22Rv1 (cell line): Measurements from ENCODE around the gene TRIM37.

Experiments
- H3K27ac ChIP-seq: fragments of 450-650 bp; 2 replicates; pipeline ENCODE4 v1.5.1; 2017
- ZFX ChIP-seq: fragments of 450-650 bp; IDR thresholded peaks from 2 replicates; pipeline ENCODE4 v1.6.1; 2017; ENCODE audit warnings: antibody characterized with exemption, borderline replicate concordance
- TF ChIP-seq, protein P1 (sequence below): fragments of 450-650 bp; IDR thresholded peaks from 2 replicates; pipeline ENCODE4 v1.5.1; 2017; ENCODE audit warnings: mild to moderate bottlenecking

The TRIM37 gene

DNA sequence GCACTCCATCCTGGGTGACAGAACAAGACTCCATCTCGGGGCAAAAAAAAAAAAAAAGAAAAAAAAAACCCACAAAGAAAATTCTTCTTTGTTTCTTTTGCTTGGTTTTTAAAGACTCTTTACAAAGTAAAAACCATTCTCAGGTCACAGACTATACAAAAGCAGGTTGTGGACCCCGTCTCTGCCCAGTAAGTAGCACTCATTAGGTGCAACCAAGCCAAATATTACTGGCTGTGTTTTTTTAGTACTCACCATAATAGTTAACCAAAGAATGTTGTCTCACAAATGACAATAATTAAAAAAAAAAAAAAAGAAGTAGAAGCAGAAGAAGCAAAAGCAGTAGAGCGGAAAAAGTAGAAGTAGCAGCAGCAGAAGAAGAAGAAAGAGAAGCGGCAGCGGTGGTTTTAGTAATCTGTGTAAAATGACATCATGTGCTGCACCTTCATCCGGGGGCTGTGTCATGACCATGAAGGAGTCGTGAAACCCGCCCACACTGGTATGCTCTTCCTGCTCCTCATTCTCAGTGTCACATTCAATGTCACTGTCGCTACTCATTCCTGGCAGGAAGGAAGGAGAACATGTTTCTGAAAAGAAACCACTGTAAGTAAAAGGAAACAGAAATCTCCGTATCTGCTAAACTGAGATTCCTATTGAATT, 105.4 kb downstream of the TRIM37 start:
- TF ChIP-seq, protein P1, sequence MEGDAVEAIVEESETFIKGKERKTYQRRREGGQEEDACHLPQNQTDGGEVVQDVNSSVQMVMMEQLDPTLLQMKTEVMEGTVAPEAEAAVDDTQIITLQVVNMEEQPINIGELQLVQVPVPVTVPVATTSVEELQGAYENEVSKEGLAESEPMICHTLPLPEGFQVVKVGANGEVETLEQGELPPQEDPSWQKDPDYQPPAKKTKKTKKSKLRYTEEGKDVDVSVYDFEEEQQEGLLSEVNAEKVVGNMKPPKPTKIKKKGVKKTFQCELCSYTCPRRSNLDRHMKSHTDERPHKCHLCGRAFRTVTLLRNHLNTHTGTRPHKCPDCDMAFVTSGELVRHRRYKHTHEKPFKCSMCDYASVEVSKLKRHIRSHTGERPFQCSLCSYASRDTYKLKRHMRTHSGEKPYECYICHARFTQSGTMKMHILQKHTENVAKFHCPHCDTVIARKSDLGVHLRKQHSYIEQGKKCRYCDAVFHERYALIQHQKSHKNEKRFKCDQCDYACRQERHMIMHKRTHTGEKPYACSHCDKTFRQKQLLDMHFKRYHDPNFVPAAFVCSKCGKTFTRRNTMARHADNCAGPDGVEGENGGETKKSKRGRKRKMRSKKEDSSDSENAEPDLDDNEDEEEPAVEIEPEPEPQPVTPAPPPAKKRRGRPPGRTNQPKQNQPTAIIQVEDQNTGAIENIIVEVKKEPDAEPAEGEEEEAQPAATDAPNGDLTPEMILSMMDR = no peak
- TF ChIP-seq ZFX = no peak
- H3K27ac ChIP-seq = no peak overlapping the region

DNA sequence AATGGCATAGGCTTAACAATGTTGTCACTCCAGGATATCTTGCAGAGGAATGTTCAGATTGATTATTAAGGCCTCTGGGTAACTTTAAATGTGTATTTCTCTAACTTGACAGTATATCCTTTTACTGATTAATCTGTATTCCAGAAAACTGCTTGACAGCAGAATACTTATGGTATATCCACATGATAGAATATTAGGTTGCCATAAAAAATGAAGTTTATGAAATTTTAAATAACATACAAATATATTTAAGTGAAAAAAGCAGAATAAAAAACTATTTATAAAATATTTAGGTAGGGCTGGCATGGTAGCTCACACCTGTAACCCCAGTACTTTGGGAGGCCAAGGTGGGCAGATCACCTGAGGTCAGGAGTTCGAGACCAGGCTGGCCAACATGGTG, 106.7 kb downstream of the TRIM37 start:
- H3K27ac ChIP-seq = no peak overlapping the region
- no peak for TF ChIP-seq ZFX
- TF ChIP-seq, protein P1 = no peak

DNA sequence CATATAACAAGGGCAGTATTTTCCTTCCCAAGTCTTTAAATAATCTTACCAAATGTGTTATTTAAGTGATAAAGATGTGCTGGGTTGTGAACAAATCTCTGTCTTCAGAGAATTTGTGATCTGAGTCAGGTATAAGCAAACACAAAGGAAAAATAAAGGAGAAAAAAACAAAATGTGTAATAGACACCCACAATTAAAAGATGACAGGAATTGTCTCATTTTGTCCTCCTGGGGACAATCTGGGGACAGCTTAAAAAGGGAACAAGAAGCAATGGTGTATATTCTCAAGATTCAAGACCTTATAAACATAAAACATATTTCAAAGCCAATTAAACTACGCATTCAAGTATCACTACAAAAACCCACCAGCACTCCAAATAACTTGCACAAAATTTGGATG, 107.2 kb downstream of the TRIM37 start:
- no peak overlapping the region for H3K27ac ChIP-seq

DNA sequence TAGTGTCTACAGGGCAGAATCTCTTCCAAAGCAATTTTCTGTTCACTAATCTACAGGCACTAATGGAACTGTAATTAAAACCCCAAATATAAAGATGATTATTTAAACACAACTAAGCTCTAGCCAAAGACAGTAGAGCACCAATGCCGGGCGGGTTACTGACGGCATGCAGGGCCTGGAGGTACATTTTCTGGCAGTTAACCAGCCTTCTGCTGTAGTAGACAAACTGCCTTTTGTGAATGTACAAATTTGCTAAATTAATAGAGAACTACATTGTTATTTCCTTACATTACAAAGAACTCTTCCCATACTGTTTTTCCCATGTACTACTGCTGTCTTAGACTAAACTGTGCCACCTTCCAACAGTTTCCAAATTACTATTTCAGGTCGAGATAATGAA, 107.8 kb downstream of the TRIM37 start:
- H3K27ac ChIP-seq = no peak overlapping the region
- TF ChIP-seq, protein P1 = no peak
- no peak for TF ChIP-seq ZFX

More for the DNA sequence above, 107.2 kb downstream of the TRIM37 start:
- no peak for TF ChIP-seq ZFX
- TF ChIP-seq, protein P1 = no peak

DNA sequence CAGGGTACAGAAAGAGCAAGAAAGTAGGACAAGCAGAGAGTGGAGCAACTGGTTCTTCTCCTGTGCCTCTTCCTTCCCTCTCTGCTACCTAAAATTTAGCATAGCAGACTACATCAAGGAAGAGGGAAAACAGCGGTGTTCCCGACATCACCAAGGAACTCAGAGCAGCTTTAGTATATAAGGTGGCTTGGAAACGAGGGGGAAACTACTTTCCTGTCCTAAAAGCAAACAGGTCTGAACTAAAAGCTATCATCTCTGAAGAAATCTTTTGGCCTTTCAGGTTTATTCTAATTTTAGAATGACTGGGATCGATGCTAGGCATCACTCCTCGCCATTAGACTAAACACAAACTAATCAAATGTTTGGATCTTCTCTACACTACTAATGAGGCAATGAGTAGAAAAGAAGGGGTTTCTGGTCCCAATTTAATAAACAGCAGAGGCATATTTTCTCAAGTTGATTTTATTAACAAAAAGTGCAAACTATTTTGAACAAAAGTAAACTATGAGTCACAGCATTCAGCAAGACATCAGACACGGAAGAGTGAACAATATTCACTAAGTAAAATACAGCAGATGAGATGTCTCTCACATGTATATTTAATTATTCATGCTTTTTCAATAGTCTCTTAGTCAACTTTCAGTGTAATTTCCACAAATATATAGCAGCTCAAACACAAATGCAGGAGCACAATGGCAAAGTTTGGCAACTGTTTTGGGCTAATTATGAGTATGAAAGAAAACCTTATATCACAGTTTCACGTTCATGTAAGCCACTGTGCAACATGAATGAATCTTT, 108.7 kb downstream of the TRIM37 start:
- TF ChIP-seq, protein P1 = no peak
- no peak for TF ChIP-seq ZFX
- 0 out of 2 replicates have a peak overlapping the region, but pooled peaks have one; percentile 21 for H3K27ac ChIP-seq

DNA sequence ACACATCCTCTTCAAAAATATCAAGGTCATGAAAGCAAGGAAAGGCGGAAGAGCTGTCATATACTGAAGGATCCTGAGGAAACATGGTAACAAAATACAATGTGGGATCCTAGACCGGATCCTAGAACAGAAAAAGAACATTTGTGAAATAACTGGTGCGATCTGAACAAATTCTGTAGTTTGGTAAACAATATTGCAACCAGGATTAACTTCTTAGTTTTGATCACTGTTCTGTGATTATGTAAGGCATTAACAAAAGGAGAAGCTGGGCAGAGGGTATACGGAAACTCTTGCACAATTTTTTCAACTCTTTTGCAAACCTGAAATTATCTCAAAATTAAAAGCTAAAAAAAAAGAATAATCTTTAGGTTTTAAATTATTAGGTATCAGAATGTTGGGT, 109.7 kb downstream of the TRIM37 start:
- no peak for TF ChIP-seq ZFX
- TF ChIP-seq, protein P1 = no peak
- H3K27ac ChIP-seq = no peak overlapping the region
